HS-5 (cell line): Measurements from ENCODE around the gene STEAP4.
"Not testable (repeated sequence)": the region's sequence is repeated elsewhere in the genome, so short reads cannot be mapped to it uniquely, and the experiment has no call there.

Experiments used
- DNase-seq: peaks from one replicate; pipeline ENCODE4 v3.0.0-alpha.2; 2012; ENCODE audit warnings: low read depth

Gene STEAP4

DNA sequence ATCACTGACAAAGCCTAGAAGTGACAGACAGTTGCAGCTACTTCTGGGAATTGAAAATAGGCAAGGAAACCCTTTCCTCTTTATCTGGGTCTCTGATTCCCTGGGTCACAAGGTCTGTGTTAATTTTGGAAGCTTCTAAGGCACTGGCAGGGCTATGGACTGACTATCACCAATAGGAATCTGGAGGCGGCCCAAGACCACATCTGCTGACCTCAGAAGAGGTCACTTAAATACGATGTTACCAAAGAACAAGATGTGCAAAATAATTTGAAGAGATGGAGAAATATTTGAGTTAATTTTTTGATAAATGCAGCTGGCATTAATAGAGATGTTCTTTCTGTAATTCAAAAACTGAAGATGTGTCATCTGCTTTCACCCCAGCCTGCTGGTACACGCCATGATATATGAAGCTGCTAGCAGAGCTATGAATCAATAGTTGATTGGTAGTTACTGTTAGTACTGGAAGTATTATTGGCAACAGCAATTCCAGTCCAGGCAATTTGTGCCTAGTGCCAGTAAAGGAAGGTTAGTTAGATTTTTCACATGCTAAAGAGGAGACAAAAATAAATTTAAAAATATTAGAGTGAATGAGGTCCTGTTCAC lies 5.5 kb upstream of the STEAP4 start:
- DNase-seq, result peak; percentile 33

GRCh38 chr7:88311675-88312036 lies 5.0 kb upstream of the STEAP4 start:
- no peak for DNase-seq

GRCh38 chr7:88310956-88311674 lies 4.4 kb upstream of the STEAP4 start:
- no peak for DNase-seq

GRCh38 chr7:88309819-88310218 lies 3.1 kb upstream of the STEAP4 start:
- no peak for DNase-seq

GRCh38 chr7:88307823-88308222 lies 1.1 kb upstream of the STEAP4 start:
- no peak for DNase-seq

DNA sequence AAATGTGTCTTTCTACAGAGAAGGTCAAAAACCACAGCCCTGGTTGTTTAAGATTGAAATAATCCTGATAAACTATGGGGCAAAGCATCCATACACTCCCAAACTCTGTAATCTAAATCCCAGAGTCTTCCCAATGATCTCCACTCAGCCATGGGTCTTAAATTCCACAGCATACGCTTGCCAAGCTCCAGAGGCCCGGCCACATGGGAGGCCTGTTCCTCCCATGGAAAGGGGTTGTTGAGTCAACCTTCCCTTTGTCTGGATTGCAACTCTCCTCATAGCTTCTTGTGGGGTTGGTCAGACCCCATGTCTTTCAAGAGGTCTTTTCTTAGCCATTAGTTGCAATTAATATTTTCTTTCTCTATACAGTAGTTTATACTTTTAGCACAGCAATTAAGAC lies 718 bp upstream of the STEAP4 start:
- DNase-seq, result no peak

- DNase-seq, result no peak
Observed at GRCh38 chr7:88305044-88305443, 1.6 kb downstream of the STEAP4 start.

DNA sequence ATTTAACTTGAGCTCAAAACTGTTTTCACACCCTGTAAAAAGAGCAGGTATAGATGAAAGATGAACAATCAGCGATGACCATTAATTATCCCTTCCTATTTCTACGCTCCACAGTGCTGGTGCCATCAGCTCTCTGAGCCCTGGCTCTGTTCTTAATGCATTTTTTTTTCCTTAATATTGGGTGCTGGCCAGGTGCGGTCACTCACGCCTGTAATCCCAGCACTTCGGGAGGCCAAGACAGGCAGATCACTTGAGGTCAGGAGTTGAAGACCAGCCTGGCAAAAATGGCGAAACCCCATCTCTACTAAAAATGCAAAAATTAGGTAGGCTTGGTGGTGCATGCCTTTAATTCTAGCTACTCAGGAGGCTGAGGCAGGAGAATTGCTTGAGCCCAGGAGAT lies 4.2 kb downstream of the STEAP4 start:
- DNase-seq, result no peak

DNA sequence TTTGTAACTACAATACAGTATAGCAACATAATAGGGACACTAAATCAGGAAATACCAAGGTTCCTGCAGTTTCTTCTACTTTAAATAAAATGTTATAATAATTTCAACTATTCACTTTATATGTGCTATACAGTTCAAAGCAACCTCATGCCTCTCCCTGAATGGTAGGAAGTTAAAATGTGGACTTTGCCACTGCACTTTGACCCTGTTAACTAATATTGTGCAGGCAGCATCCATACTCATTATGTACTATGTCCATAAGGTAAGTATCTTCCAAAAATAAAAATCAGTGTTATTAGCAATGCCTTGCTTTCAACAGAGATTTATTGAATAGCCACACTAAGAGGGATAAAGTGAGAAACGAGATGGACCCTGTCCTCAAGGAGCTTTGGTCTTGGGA lies 4.8 kb downstream of the STEAP4 start:
- DNase-seq, result no peak

DNA sequence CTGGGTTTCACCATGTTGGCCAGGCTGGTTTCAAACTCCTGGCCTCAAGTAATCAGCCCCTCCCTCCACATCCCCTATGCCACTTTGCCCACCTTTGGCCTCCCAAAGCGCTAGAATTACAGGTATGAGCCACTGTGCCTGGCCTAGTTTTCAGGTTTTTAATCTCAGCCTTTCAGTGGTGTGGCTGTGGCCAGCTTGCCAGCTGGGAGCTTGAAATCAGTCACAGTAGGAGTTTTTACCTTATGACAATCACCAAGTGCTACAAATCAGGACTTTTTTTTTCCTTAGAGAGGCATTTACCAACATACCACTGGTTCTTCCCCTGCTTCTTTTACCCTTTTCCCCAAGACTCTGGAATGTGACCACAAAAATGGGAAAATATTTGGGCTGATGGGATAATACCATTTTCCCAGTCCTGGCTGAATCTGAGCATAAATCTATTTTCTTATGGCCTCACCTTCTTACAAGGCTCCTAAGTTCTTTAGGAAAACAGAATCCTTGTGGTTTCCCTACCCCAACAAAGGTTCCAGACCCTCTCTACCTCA lies 6.2 kb downstream of the STEAP4 start:
- no peak for DNase-seq

DNA sequence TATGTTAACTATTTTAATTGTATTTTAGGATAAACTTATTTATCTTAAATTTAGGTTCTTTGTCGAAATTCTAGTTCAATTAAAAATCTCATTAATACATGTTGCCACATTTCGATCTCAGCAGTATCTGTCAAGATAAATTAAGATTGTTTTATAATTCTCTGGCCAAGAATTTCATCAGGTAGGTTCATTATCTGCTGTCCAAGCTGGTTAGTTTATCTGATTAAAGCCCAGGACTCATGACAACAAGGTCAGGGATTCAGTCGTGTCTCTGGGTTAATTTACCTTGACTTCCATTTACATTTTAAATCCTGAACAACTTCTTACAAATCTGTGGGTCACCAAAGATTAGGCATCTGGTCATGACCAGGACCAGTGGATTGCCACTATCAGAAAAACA lies 7.6 kb downstream of the STEAP4 start:
- DNase-seq, result no peak

DNA sequence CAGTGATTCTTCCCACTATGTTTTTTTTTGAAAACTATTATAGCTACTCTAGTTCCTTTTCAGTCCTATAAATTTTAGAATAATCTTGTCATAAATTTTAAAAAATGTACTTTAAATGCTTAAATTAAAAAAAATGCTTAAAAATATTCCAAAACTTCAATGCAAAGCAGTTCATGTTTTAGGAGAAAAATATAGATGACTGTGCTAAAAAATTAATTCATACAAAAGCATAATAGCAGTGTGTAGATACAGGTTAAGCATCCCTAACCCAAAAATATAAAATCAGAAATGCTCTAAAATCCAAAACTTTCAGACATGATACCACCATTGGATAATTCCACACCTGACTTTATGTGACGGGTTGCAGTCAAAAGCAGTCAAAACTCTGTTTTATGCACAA lies 12.8 kb downstream of the STEAP4 start:
- no peak for DNase-seq

DNA sequence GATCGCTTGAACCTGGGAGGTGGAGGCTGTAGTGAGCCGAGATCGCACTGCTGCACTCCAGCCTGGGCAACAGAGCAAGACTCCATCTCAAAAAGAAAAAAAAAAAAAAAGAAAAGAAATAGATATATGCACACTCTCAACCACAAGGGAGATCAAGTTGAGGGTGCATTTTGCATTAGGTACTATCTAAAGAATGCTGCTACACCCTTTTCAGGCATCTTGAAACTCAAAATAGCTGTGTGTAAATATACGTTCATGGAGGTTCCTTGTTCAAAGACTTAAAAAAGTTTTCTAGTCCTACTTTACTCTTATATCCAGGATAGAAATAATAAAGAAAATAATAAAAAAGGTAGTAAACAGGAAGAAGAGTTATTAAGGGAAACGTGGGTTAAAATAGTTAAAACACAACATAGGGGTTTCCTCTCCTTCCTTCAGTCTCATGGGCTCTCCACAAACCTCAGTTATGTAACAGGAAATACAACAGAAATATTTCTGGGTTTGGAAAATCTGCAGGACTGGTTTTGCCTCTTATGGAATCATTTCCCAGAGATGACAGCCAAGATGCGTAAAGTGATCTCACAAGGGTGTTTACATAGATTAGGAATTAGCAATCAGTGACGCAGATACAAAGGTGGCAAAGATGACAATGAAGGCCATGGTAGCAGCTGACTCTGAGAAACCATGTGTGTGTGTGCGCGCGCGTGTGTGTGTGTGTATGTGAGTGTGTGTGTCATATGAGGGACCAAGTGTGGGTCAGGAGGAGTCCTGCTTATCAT lies 15.1 kb downstream of the STEAP4 start:
- no peak for DNase-seq

- DNase-seq, result no peak
Observed at GRCh38 chr7:88290491-88290890, 16.2 kb downstream of the STEAP4 start.

- no peak for DNase-seq
Observed at GRCh38 chr7:88289564-88290025, 17.1 kb downstream of the STEAP4 start.

DNA sequence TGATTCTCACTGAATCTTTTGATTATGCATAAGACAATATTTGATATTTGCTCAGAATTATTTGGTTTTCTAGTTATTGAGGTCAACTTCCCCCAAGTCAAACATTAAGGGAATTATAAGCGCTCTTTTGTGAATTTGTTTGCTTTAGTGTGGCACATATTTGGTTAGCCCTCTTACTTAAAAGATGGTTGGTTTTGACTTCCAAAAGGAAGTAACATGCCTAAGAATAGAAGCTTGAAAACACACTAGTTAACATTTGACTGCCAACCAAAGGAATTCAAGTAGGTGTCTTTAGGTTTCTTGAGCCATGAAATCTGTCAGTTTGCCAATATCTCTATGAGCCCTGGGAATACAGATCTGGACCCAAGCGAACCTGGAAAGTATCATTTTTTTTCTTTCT lies 24.9 kb downstream of the STEAP4 start:
- no peak for DNase-seq

GRCh38 chr7:88280801-88281200 lies 25.9 kb downstream of the STEAP4 start:
- no peak for DNase-seq

- DNase-seq, result no peak
Observed at GRCh38 chr7:88279323-88279722, 27.4 kb downstream of the STEAP4 start.

- DNase-seq, result no peak
Observed at GRCh38 chr7:88278881-88279280, 27.8 kb downstream of the STEAP4 start.

DNA sequence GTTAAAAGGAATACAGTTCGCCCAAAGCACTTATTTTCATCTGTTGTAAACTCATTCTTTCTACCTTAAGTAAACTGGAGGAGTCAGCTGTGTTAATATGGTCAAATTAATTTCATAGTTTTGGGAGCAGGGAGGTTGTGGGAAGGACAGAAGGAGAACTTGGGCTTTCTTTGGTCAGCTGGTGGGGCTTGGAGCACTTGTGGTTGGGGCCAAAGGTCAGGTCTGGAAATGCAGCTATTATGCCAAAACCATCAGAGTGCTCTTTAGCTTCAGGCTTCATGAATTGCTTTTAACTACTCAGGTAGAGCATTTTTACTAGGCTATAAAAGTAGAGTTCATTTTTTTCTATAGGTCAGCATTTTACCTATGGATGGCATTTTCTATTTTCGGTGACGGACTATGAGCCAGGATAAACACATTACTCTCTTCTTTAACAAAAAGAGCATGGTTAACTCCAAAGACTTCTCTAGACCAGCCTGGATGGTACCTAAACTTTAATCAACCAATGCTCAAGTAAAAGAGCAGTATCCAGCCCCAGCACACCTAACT lies 30.0 kb downstream of the STEAP4 start:
- no peak for DNase-seq

- not testable (repeated sequence) for DNase-seq
Observed at GRCh38 chr7:88274856-88275255, 31.8 kb downstream of the STEAP4 start.

DNA sequence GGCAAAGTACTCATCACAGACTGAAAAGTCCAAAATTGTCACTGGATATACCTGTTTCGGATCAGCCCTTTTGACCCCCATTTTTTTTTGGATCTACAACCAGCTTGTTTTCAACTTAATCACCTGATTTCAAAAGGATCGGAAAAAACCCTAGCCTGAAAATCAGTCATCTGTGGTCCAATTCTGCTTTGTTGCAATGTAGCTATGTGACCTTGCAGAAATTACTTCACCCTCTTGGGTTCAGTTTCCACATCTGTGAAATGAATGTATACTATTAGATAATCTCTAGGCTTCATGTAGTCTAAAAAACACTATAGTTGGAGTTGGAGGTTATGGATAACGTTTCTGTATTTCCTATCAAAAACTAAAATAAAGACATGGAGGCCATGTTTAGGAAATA lies 37.1 kb downstream of the STEAP4 start:
- no peak for DNase-seq

DNA sequence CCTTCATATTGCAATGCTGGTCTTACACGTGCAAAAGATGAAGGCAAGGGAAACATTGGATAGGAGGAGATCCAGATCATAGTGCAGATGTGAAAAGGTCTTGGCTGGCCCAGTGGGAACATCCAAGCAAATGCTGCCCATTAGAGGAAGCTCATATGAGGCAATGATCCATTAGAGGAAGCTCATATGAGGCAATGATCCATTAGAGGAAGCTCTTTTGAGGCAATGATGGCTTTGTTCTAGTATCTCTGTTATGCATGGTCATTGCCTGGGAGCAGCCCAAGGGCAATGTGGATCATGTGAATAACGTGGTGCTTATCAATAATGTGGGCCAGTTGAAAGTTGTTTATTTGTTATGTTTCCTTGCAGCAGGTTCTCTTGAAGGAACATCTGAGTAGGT lies 37.8 kb downstream of the STEAP4 start:
- no peak for DNase-seq
